ENCODE data around the gene DNAJC27. TPM values are rescaled to one million over a fixed set of nuclear protein-coding genes. Genes with fewer than 3 reads are reported as not detected.

The DNAJC27 gene
- total and polyA plus RNA-seq, 9 of the 15 experiments (the other 6 are each of a cell fraction or from before 2014, with no cell fraction given), result 0.53 to 5.9 (median 3.0) TPM

- peak; percentile 85 for TF ChIP-seq FOXP1 (CRISPR knock-in tag; IDR thresholded peaks at IDR 0.05)
- TF ChIP-seq CTBP1 (IDR thresholded peaks at IDR 0.05; ENCODE audit: borderline replicate concordance), result peak; percentile 83; the same call in 1 of the 2 replicates
- TF ChIP-seq CHD2 (IDR thresholded peaks at IDR 0.05; ENCODE audit: low read depth, low read length), result peak; percentile 99
- no peak for TF ChIP-seq BMI1 (IDR thresholded peaks at IDR 0.05; ENCODE audit: low read length)
- TF ChIP-seq TAL1 (IDR thresholded peaks at IDR 0.05), result no peak
- TF ChIP-seq NFIC (IDR thresholded peaks at IDR 0.05), result peak; percentile 66
- no peak; the same call in 1 of the 2 replicates for TF ChIP-seq ETV5 (CRISPR knock-in tag; IDR thresholded peaks at IDR 0.05; ENCODE audit: low read depth)
- TF ChIP-seq FOSL1 (tag; conservative IDR thresholded peaks at IDR 0.05), result peak; percentile 44
- no peak for TF ChIP-seq AFF1 (IDR thresholded peaks at IDR 0.05; ENCODE audit: low read depth in 1 of 2, partially characterized antibody in 2 of 2)
- no peak for TF ChIP-seq BRF2 (IDR thresholded peaks at IDR 0.05; ENCODE audit: borderline replicate concordance, insufficient read depth, insufficient read length)
- 0 out of 2 replicates have a peak, but pooled peaks have one; percentile 48 for TF ChIP-seq ZNF589 (CRISPR knock-in tag; IDR thresholded peaks at IDR 0.05; ENCODE audit: low read depth)
- TF ChIP-seq PURB (CRISPR knock-in tag; IDR thresholded peaks at IDR 0.05; ENCODE audit: low read depth), result no peak
- TF ChIP-seq ZNF511 (CRISPR knock-in tag; IDR thresholded peaks at IDR 0.05), result peak; percentile 47
- TF ChIP-seq MAFF (IDR thresholded peaks at IDR 0.05; ENCODE audit: low read length), result peak; percentile 51; the same call in 1 of the 2 replicates
- no peak; the same call in 1 of the 2 replicates for TF ChIP-seq GTF2E2 (tag; IDR thresholded peaks at IDR 0.05)
- TF ChIP-seq KHSRP (IDR thresholded peaks at IDR 0.05), result 0 out of 2 replicates have a peak, but pooled peaks have one; percentile 53
- TF ChIP-seq ZNF23 (CRISPR knock-in tag; IDR thresholded peaks at IDR 0.05), result no peak
- TF ChIP-seq ZNF316 (IDR thresholded peaks at IDR 0.05), result no peak
- no peak for TF ChIP-seq STAT6 (CRISPR knock-in tag; IDR thresholded peaks at IDR 0.05)
- no peak for TF ChIP-seq MIER1 (IDR thresholded peaks at IDR 0.05; ENCODE audit: low read depth)
- TF ChIP-seq ZFP30 (CRISPR knock-in tag; IDR thresholded peaks at IDR 0.05; ENCODE audit: borderline replicate concordance), result no peak
Observed at GRCh38 chr2:24971536-24972314, at the start of gene DNAJC27 (continued).

Data from K562 (cell line).